Measurements from ENCODE around the gene DPF3. TPM values are rescaled to one million over a fixed set of nuclear protein-coding genes. Genes with fewer than 3 reads are reported as not detected.

The DPF3 gene
- total RNA-seq, 1 experiment from 2014 or later: 1.9 TPM

DNA sequence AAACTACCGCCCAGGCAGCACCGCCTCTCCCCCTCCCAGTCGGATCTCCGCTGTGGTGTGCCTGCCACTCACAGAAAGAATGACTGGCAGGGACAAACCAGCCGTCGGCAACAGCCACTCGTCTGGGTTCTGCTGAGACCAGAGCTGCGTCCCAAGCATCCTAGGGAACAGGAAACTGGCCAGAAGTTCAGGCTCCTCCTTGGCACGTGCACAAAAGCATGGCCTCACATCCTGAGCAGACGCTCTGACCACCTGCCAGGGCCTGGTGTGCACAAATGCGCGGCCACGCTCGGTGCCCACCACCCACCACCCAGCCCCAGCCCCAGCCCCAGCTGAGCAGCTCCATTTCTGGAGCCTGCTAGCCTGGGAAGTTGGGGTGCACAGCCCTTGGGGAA is 214.8 kb downstream of the DPF3 start:
- no peaks in the 10 kb centered on the region for H3K36me3 Mint-ChIP-seq (ENCODE audit: insufficient read depth, unreplicated experiment)
- H3K4me3 Mint-ChIP-seq (ENCODE audit: unreplicated experiment): no peak overlapping the region
- intact Hi-C loops (cut with micrococcal nuclease): no loop called here
- ChIA-PET POLR2A (no interaction called here), CTCF (no interaction called here)
- no peaks in the 10 kb centered on the region for H3K27me3 Mint-ChIP-seq (ENCODE audit: insufficient read depth, unreplicated experiment)
- no peaks in the 10 kb centered on the region for H3K4me1 Mint-ChIP-seq (ENCODE audit: insufficient read depth, unreplicated experiment)
- no peak for DNase-seq (ENCODE audit: unreplicated experiment)
- H3K9me3 Mint-ChIP-seq (ENCODE audit: unreplicated experiment): no peaks in the 10 kb centered on the region
- no TSS peak for BruUV-seq (replicated peaks)
- no peak overlapping the region for H3K27ac Mint-ChIP-seq (ENCODE audit: low read depth, unreplicated experiment)
- TF ChIP-seq, protein P1, sequence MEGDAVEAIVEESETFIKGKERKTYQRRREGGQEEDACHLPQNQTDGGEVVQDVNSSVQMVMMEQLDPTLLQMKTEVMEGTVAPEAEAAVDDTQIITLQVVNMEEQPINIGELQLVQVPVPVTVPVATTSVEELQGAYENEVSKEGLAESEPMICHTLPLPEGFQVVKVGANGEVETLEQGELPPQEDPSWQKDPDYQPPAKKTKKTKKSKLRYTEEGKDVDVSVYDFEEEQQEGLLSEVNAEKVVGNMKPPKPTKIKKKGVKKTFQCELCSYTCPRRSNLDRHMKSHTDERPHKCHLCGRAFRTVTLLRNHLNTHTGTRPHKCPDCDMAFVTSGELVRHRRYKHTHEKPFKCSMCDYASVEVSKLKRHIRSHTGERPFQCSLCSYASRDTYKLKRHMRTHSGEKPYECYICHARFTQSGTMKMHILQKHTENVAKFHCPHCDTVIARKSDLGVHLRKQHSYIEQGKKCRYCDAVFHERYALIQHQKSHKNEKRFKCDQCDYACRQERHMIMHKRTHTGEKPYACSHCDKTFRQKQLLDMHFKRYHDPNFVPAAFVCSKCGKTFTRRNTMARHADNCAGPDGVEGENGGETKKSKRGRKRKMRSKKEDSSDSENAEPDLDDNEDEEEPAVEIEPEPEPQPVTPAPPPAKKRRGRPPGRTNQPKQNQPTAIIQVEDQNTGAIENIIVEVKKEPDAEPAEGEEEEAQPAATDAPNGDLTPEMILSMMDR (IDR thresholded peaks at IDR 0.05; ENCODE audit: unreplicated experiment): no peak

DNA sequence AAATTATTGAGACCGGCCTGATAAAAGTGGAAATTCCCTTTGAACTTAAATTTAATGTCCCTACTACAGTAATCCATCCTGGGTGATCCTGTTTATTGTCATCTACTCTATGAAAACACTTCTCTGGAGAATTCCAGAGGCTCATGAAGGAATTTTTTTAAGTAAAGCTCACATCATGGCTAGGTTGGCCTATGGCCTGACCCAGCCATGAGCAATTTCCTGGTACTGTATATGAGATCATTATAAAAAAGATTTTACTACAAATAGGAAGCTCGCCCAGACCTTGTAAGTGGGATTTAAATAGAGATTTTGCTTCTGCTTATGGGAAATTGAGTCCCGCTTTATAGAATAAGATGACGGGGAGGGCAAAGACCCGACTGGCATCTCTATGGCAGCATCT is 215.5 kb downstream of the DPF3 start:
- BruUV-seq (replicated peaks): no TSS peak
- no peak for DNase-seq (ENCODE audit: unreplicated experiment)
- Mint-ChIP-seq H3K27ac (ENCODE audit: low read depth, unreplicated experiment) (no peak overlapping the region), H3K9me3 (ENCODE audit: unreplicated experiment) (no peaks in the 10 kb centered on the region), H3K27me3 (ENCODE audit: insufficient read depth, unreplicated experiment) (no peaks in the 10 kb centered on the region), H3K4me1 (ENCODE audit: insufficient read depth, unreplicated experiment) (no peaks in the 10 kb centered on the region), H3K36me3 (ENCODE audit: insufficient read depth, unreplicated experiment) (no peaks in the 10 kb centered on the region), H3K4me3 (ENCODE audit: unreplicated experiment) (no peak overlapping the region)
- TF ChIP-seq, protein P1 (IDR thresholded peaks at IDR 0.05; ENCODE audit: unreplicated experiment): no peak
- intact Hi-C loops (cut with micrococcal nuclease): no loop called here
- ChIA-PET CTCF (interaction anchor here (0.6 to 0.9 kb wide), 3 partner anchors 16 to 137 kb away, joined by 3 to 4 read pairs (median 3); no protein-coding TSS in a partner anchor), POLR2A (interaction anchor here (0.6 kb wide), 1 partner anchor 1601 kb away, joined by 3 read pairs; no protein-coding TSS in a partner anchor)

DNA sequence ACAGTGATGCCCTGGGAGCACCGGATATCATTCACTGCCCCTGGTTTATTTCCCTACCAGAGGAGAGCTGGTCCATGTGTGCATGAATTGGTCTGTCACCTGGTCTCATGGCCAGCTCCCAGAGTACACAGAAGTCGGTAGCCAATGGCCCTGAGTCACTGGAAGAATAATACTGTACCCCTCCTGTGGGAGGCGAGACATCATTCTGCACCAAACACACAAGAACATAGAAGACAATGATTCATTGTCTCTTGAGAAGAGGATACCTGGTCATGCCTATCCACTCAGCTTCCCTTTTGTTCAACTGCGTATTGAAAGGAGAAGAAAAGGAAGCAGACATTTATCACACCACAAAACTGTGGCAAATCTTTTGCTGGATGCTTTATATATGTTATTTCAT is 216.2 kb downstream of the DPF3 start:
- TF ChIP-seq, protein P1 (IDR thresholded peaks at IDR 0.05; ENCODE audit: unreplicated experiment): no peak
- no TSS peak for BruUV-seq (replicated peaks)
- no peaks in the 10 kb centered on the region for H3K4me1 Mint-ChIP-seq (ENCODE audit: insufficient read depth, unreplicated experiment)
- no peaks in the 10 kb centered on the region for H3K27me3 Mint-ChIP-seq (ENCODE audit: insufficient read depth, unreplicated experiment)
- no peak for DNase-seq (ENCODE audit: unreplicated experiment)
- no peak overlapping the region for H3K27ac Mint-ChIP-seq (ENCODE audit: low read depth, unreplicated experiment)
- ChIA-PET POLR2A (interaction anchor here (1.0 kb wide), 1 partner anchor 12 kb away, joined by 6 read pairs; no protein-coding TSS in a partner anchor), CTCF (no interaction called here)
- intact Hi-C loops (cut with micrococcal nuclease): no loop called here
- H3K9me3 Mint-ChIP-seq (ENCODE audit: unreplicated experiment): no peaks in the 10 kb centered on the region
- no peak overlapping the region for H3K4me3 Mint-ChIP-seq (ENCODE audit: unreplicated experiment)
- no peaks in the 10 kb centered on the region for H3K36me3 Mint-ChIP-seq (ENCODE audit: insufficient read depth, unreplicated experiment)

DNA sequence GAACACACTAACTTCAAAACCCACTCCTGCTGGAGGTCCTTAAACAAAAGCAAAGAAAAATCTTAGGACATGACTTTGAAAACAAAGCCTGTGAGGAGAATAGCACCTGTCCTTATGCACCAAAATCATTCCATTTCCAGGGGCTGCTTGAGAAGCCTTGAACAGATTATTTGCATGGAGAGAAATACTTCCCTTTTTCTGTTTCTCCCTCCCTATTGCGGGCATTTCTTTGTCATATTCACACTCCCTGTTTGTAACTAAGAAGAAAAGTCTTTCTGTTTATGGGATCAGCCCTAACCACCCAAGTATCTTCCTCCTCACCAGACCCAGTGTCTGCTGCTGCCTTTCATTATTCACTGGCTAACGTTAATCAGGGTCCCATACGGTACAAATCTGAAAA is 218.8 kb downstream of the DPF3 start:
- TF ChIP-seq, protein P1 (IDR thresholded peaks at IDR 0.05; ENCODE audit: unreplicated experiment): no peak

More for the DNA sequence above, 218.8 kb downstream of the DPF3 start:
- Mint-ChIP-seq H3K27ac (ENCODE audit: low read depth, unreplicated experiment) (no peak overlapping the region), H3K4me1 (ENCODE audit: insufficient read depth, unreplicated experiment) (no peaks in the 10 kb centered on the region), H3K9me3 (ENCODE audit: unreplicated experiment) (no peaks in the 10 kb centered on the region), H3K36me3 (ENCODE audit: insufficient read depth, unreplicated experiment) (no peaks in the 10 kb centered on the region), H3K27me3 (ENCODE audit: insufficient read depth, unreplicated experiment) (no peaks in the 10 kb centered on the region), H3K4me3 (ENCODE audit: unreplicated experiment) (no peak overlapping the region)
- intact Hi-C loops (cut with micrococcal nuclease): no loop called here
- POLR2A ChIA-PET: no interaction called here
- CTCF ChIA-PET: no interaction called here
- DNase-seq (ENCODE audit: unreplicated experiment): no peak
- no TSS peak for BruUV-seq (replicated peaks)
